ENCODE results near the gene RNF115. TPM values are rescaled to one million over a fixed set of nuclear protein-coding genes. Genes with fewer than 3 reads are reported as not detected.
"Not testable (repeated sequence)": the region's sequence is repeated elsewhere in the genome, so short reads cannot be mapped to it uniquely, and the experiment has no call there.

RNF115 gene
- total RNA-seq, 2 donors from 2014 or later, result 17.7 to 19.3 TPM

GRCh38 chr1:145812977-145813810 is 10.7 kb downstream of the RNF115 start:
- H3K36me3 Mint-ChIP-seq (ENCODE audit: low read depth); H3K36me3 ChIP-seq (ENCODE audit: control insufficient read depth, insufficient read depth, low read length); H3K9ac ChIP-seq (ENCODE audit: extremely low read depth, low read length, poor library complexity, severe bottlenecking); H3K27me3 Mint-ChIP-seq (ENCODE audit: insufficient read depth); H3K4me3 ChIP-seq (ENCODE audit: low read length); H3K4me1 ChIP-seq (ENCODE audit: control insufficient read depth, insufficient read depth, low read length); H3K4me1 Mint-ChIP-seq; H3K9me3 ChIP-seq (ENCODE audit: control insufficient read depth, low read length); H3K4me3 Mint-ChIP-seq; H3K27ac ChIP-seq (ENCODE audit: low read depth, low read length); DNase-seq; H3K9me3 Mint-ChIP-seq; H3K27ac Mint-ChIP-seq; H3K27me3 ChIP-seq (ENCODE audit: control insufficient read depth, insufficient read depth, low read length, poor library complexity, severe bottlenecking): not testable (repeated sequence)
- 94% methylated on average over 1 of the region's 6 CpGs; no CpG with 5 or more reads in 1 of the 2 experiments for WGBS, 2 experiments (ENCODE audit: insufficient coverage in 1 of 2, insufficient read length in 1 of 2)

- peaks cover 5% of the 10 kb centered on the region for H3K4me1 ChIP-seq (ENCODE audit: control insufficient read depth, insufficient read depth, low read length)
- H3K27me3 ChIP-seq (ENCODE audit: control insufficient read depth, insufficient read depth, low read length, poor library complexity, severe bottlenecking), result no peaks in the 10 kb centered on the region
- Mint-ChIP-seq H3K36me3 (ENCODE audit: low read depth) (peaks cover 10% of the 10 kb centered on the region), H3K27ac (no peak overlapping the region), H3K9me3 (no peaks in the 10 kb centered on the region), H3K4me3 (no peak overlapping the region), H3K27me3 (ENCODE audit: insufficient read depth) (no peaks in the 10 kb centered on the region), H3K4me1 (peaks cover 32% of the 10 kb centered on the region)
- H3K27ac ChIP-seq (ENCODE audit: low read depth, low read length), result no peak overlapping the region
- 88 to 95% methylated on average over 6 to 7 of the region's 7 CpGs for WGBS, 2 experiments (ENCODE audit: insufficient coverage in 1 of 2, insufficient read length in 1 of 2)
- H3K9me3 ChIP-seq (ENCODE audit: control insufficient read depth, low read length), result no peaks in the 10 kb centered on the region
- DNase-seq, result no peak
- no peak for TF ChIP-seq CTCF (conservative IDR thresholded peaks at IDR 0.05)
- H3K9ac ChIP-seq (ENCODE audit: extremely low read depth, low read length, poor library complexity, severe bottlenecking), result no peak overlapping the region
- H3K36me3 ChIP-seq (ENCODE audit: control insufficient read depth, insufficient read depth, low read length), result peaks cover 5% of the 10 kb centered on the region
- H3K4me3 ChIP-seq (ENCODE audit: low read length), result no peak overlapping the region
Observed at GRCh38 chr1:145806844-145807243, 17.1 kb downstream of the RNF115 start.

GRCh38 chr1:145806408-145806807 is 17.5 kb downstream of the RNF115 start:
- no peaks in the 10 kb centered on the region for H3K27me3 ChIP-seq (ENCODE audit: control insufficient read depth, insufficient read depth, low read length, poor library complexity, severe bottlenecking)
- no peaks in the 10 kb centered on the region for H3K27me3 Mint-ChIP-seq (ENCODE audit: insufficient read depth)
- no peak for TF ChIP-seq CTCF (conservative IDR thresholded peaks at IDR 0.05)
- H3K9me3 ChIP-seq (ENCODE audit: control insufficient read depth, low read length), result no peaks in the 10 kb centered on the region
- no peak overlapping the region for H3K4me3 Mint-ChIP-seq
- no peak overlapping the region for H3K4me3 ChIP-seq (ENCODE audit: low read length)
- peaks cover 5% of the 10 kb centered on the region for H3K4me1 ChIP-seq (ENCODE audit: control insufficient read depth, insufficient read depth, low read length)
- 94 to 96% methylated on average over 3 of the region's 4 CpGs for WGBS, 2 experiments (ENCODE audit: insufficient coverage in 1 of 2, insufficient read length in 1 of 2)
- H3K4me1 Mint-ChIP-seq, result peaks cover 33% of the 10 kb centered on the region
- peak overlapping the region; percentile 6 for H3K27ac Mint-ChIP-seq
- no peak overlapping the region for H3K27ac ChIP-seq (ENCODE audit: low read depth, low read length)
- H3K9me3 Mint-ChIP-seq, result no peaks in the 10 kb centered on the region
- no peak for DNase-seq
- H3K36me3 Mint-ChIP-seq (ENCODE audit: low read depth), result peaks cover 10% of the 10 kb centered on the region
- peaks cover 5% of the 10 kb centered on the region for H3K36me3 ChIP-seq (ENCODE audit: control insufficient read depth, insufficient read depth, low read length)
- no peak overlapping the region for H3K9ac ChIP-seq (ENCODE audit: extremely low read depth, low read length, poor library complexity, severe bottlenecking)
